HG03457 (cell line): ENCODE measurements around the gene ISG20.

Experiments used
- ATAC-seq: cut with Tn5 transposase; IDR thresholded peaks from one replicate; pipeline ENCODE4 v1.9.1; 2021; ENCODE audit warnings: moderate number of reproducible peaks; ENCODE audit not compliant: unreplicated experiment

Gene ISG20

GRCh38 chr15:88680241-88681001 lies 41.6 kb downstream of the ISG20 start:
- ATAC-seq = no peak

GRCh38 chr15:88681610-88682221 lies 42.9 kb downstream of the ISG20 start:
- no peak for ATAC-seq

- no peak for ATAC-seq
Measured at GRCh38 chr15:88684345-88684744, 45.5 kb downstream of the ISG20 start.

- no peak for ATAC-seq
Measured at GRCh38 chr15:88686166-88686565, 47.4 kb downstream of the ISG20 start.

GRCh38 chr15:88688394-88688933 lies 49.6 kb downstream of the ISG20 start:
- no peak for ATAC-seq

- no peak for ATAC-seq
Measured at GRCh38 chr15:88690331-88690730, 51.5 kb downstream of the ISG20 start.

- no peak for ATAC-seq
Measured at GRCh38 chr15:88693191-88693590, 54.4 kb downstream of the ISG20 start.

GRCh38 chr15:88695101-88695500 lies 56.3 kb downstream of the ISG20 start:
- no peak for ATAC-seq

- no peak for ATAC-seq
Measured at GRCh38 chr15:88695691-88696251, 57.0 kb downstream of the ISG20 start.

GRCh38 chr15:88696254-88696653 lies 57.4 kb downstream of the ISG20 start:
- no peak for ATAC-seq

- ATAC-seq = no peak
Measured at GRCh38 chr15:88697276-88697675, 58.5 kb downstream of the ISG20 start.

- no peak for ATAC-seq
Measured at GRCh38 chr15:88699861-88700260, 61.0 kb downstream of the ISG20 start.

GRCh38 chr15:88700716-88701115 lies 61.9 kb downstream of the ISG20 start:
- ATAC-seq = no peak

- no peak for ATAC-seq
Measured at GRCh38 chr15:88701561-88702095, 62.8 kb downstream of the ISG20 start.

- ATAC-seq = no peak
Measured at GRCh38 chr15:88702983-88703382, 64.2 kb downstream of the ISG20 start.

- no peak for ATAC-seq
Measured at GRCh38 chr15:88703533-88703932, 64.7 kb downstream of the ISG20 start.

GRCh38 chr15:88704791-88705768 lies 66.3 kb downstream of the ISG20 start:
- no peak for ATAC-seq

GRCh38 chr15:88705769-88706165 lies 67.0 kb downstream of the ISG20 start:
- no peak for ATAC-seq
